ENCODE results near the gene ADPRHL1.
"Not testable (repeated sequence)": the region's sequence is repeated elsewhere in the genome, so short reads cannot be mapped to it uniquely, and the experiment has no call there.

Gene ADPRHL1

DNA sequence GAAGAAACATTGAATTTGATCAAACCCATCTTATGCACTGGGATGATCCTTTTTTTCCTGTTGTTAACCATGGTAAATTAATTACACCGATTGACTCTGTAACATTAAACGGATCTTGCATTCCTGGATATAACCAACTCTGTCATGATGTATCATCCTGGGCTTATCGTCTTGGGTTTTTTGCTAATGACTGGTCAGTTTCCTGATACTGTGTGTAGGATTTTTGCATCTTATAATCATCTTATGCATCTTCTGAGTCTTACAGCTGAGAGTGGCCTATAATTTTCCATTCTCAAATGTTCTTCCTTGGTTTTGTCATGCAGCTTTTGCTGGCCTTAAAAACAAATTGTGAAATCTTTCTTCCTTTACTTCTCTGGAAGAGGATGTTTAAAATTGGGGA, 24.4 kb upstream of the ADPRHL1 start:
- no peak for DNase-seq

DNA sequence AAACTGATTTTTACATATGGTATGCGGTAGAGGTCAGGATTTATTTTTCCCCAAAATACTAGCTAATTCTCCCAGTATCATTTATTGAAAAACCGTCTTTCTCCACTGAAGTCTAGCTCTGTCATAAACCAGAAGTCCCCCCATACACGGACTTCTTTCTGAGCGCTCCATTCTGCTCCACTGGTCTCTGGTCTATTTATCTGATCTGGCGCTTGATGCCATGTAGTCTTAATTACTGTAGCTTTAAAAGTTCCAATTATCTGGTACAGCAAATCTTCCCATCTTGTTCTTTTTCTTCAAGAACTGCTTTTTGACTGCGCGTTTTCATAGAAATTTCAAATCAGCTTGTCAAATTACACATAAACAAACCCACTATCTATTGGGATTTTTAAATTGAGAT, 23.5 kb upstream of the ADPRHL1 start:
- no peak for DNase-seq

DNA sequence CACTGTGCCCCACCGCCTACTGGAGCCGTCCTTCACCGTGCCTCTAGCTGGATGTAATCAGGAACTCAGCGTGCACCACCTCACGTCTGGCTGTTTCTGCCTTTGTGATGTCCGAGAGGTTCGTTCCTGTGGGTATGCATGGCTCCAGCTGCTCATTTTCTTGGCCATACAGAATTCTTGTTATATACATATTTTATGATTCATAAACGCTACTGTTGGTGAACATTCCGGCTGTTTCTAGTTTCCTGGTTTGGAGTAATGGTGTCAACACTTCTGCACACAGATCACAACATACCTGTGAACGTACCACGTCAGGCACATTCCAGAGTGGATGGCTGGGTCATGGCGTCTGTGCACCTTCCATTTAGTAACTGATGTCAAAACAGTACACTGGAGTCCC, 22.6 kb upstream of the ADPRHL1 start:
- no peak for DNase-seq

DNA sequence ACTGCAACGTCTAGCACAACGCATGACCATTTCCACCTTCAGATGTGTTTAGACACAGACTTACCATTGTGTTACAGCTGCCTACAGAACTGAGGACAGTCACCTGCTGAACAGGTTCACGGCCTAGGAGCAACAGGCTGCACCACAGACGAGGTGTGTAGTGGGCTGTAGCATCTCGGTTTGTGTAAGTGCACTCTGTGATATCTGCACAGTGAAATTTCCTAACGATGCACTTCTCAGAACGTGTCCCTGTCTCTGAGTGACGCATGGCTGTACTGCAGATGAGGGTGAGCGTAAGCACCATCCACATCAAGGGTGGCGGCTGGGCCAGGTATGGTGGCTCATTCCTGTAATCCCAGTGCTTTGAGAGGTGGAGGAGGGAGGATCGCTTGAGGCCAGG, 22.0 kb upstream of the ADPRHL1 start:
- DNase-seq, result no peak

DNA sequence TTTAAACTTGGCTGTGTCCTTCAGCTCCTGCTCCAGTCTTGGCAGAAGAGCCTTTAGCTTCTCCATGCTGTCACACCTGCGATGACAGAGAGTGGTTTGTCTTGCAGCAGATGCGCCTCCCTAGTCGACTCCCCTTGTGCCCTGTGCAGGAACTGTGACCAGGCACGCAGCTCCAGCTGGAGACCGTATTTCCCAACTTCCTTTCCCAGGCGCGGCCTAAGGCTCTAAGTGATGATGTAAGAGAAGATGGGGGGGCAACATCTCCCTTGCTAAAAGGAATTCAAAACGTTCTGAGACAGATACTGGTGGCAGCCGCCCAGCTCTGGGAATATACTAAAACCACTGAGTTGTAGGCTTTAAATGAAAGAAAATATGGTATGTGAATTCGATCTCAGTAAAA, 20.9 kb upstream of the ADPRHL1 start:
- no peak for DNase-seq

DNA sequence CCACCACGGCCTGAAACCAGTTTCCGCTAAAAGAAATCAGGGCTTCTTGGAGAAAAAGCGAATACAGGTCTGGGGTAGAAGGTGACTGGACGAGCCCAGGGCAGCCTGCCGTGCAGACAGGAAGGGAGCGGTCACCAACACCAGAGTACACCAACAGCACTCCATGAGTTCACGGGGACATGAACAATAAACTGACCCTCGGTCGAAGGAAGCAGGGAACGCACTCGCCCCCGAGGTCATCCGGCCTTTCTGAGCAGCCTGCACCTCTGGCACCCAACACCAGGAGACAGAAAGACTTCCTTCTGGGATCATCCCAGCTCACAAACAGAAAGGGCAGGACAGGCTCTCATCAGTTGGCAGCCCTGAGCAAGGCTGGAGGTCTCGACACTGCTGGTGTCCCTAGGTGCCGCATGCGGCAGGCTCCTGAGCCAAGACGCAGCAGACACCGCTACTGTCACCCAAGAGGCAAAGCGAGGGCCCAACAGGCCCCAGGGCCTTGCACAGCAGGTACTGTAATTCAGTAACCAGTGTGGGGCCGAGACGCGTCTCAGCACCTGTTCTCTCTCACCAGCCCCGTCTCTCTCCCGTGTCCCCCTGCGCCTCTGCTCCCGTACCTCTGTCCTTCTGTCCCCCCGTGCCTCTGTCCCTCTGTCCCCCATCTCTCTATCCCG, 19.2 kb upstream of the ADPRHL1 start:
- no peak for DNase-seq

DNA sequence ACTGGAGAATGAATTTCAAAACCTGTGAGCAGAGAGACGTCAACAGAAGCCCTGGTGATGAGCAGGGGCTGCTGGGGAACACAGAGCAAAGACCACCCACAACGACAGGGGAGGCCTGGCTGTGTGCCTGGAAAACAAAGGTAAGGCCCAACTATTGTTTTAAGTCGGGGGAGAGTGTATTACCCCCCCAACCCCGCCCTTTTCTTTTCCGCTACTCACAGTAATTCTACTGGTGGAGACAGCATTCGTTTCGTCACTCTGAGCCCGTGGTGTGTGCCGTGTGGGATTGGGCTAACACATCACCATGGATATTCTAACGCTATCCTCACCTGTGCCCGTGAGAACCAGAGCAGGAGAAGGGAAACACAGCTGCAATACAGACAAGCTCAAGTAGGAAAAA, 18.6 kb upstream of the ADPRHL1 start:
- DNase-seq, result no peak

DNA sequence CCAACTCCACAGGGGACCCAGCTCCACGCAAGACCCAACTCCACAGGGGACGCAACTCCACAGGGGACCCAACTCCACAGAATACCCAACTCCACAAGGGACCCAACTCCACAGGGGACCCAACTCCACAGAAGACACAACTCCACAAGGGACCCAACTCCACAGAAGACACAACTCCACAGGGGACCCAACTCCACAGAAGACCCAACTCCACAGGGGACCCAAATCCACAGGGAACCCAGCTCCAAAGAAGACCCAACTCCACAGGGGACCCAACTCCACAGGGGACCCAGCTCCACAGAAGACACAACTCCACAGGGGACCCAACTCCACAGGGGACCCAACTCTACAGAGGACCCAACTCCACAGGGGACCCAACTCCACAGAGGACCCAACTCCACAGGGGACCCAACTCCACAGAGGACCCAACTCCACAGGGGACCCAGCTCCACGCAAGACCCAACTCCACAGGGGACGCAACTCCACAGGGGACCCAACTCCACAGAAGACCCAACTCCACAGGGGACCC, 17.4 kb upstream of the ADPRHL1 start:
- not testable (repeated sequence) for DNase-seq

DNA sequence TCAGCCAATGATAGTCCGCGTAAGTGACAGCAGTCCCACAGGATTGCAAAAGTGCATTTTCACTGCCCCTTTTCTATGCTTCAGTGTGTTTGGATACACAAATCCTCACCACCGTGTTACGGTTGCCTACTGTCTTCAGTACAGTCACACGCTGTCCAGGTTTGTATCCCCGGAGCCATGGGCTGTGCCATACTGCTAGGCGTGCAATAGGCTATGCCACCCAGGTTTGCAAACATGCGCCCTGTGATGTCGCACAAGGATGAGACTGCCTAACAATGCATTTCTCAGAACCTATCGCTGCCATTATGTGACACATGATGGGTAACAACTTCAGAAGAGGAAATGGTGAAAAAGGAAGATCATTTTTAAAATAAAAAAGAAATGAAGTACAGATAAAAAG, 16.8 kb upstream of the ADPRHL1 start:
- DNase-seq, result no peak

DNA sequence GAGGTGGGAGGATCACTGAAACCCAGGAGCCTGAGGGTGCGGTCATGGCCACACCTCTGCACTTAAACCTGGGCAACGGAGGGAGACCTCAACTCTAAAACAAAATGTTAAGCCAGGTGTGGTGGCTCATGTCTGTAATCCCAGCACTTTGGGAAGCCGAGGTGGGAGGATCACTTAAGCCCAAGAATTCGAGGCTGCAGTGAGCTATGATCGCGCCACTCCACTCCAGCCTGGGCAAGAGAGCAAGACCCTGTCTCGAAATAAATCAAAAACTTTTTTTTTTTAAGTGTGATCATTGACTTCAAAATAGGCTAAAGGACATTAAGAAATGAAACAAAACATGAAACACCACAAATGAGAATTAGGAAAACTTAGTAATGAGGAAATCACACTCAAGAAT, 16.3 kb upstream of the ADPRHL1 start:
- no peak for DNase-seq

DNA sequence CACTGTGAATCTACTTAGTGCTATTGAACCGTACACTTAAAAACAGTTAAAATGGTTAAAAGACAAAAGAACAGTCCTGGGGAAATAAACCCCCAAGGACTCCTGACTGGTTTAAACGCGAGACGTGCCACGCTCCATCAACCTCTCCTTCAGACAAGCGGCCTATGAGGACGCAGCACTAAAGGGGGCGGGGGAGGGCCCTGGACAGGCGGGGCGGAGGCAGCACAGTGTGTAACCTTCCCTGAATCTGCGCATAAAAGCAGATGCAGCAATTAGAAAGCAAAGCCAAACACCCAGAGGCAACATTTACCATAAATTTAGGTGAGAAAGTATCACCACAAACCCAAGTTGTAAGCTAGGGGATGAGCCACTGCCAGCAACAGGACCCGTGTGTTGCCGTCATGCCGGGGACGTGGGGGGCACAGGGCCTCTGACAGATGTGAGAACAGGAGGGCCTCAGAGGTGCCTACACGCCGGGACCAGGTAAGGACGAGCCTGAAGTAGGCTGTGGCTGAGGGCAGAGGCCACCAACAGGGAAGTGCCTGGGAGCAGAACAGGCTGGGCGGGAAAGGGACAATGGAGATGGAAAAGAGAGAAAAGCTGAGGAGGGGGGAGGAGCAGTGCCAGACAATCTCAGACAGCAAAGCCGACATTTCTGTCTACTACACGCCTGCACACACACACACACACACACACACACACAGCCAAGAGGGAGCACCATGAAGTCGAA, 15.3 kb upstream of the ADPRHL1 start:
- DNase-seq, result no peak

DNA sequence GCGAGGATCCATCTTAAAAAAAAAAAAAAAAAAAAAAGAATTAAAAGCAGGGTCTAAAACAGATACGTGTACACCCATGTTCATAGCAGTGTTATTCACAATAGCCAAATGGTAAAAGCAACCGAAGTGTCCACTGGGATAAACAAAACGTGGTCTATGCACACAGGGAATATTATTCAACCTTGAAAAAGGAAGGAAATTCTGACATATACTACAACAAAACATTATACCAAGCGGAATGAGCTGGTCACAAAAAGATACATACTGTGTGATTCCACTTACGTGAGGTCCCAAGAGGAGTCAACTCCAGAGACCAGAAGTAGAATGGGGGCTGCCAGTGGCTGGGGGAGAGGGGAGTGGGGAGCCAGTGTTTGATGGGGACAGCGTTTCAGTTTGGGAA, 14.7 kb upstream of the ADPRHL1 start:
- DNase-seq, result no peak

DNA sequence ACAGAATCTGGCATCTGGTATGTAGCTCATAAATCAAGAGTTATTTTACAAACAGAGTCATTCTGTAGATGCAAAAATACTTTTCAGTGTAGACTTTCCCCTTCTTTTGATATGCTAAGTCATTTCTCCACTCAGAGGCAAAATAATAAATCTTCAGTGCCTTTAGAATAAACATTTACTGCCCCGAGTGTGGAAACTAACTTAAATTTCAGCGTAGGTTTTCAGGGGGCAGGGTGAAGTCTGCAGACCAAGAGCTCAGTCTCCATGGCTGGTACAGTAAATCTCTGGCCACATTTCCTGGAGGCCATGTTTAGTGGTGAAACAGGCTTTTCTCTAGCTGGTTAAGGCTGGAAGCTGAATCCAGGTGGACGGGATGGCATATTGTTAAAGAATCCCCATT, 13.1 kb upstream of the ADPRHL1 start:
- DNase-seq, result no peak

DNA sequence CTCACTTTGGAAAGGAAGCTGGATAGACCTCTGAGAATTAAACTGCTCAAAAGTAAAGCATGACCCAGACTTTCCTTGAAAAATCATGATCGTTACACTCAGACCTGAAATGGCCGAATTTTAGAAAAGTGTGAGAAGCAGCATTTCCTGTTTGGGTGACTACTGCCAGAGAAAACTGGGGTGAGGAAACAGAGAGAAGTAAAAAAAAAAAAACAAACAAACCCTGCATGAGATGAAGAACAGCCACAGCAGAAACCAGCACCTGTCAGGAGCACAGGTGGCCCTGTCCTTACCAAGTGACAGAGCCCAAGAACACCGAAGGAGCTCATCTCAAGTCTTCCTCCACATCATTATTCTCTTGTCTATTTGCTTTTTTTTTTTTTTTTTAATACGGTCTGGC, 12.0 kb upstream of the ADPRHL1 start:
- no peak for DNase-seq

DNA sequence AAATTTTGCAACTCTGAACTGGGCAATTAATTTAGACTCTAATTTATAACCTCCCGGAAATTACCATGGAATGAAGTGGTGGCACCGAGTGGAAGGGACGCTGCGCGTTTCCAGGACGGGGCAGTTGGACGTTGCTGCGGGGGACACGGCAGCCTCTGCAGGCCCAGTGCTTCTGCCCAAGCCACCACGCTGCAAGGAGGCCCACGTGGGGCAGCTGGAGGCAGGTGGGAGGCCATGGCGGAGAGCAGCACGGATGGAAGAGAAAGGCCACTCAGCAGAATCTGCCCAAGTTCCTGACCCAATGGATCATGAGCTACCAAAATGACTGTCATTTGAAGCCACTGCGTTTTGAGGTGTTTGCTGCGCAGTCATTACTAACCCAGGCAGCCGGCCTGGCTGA, 11.2 kb upstream of the ADPRHL1 start:
- DNase-seq, result no peak

DNA sequence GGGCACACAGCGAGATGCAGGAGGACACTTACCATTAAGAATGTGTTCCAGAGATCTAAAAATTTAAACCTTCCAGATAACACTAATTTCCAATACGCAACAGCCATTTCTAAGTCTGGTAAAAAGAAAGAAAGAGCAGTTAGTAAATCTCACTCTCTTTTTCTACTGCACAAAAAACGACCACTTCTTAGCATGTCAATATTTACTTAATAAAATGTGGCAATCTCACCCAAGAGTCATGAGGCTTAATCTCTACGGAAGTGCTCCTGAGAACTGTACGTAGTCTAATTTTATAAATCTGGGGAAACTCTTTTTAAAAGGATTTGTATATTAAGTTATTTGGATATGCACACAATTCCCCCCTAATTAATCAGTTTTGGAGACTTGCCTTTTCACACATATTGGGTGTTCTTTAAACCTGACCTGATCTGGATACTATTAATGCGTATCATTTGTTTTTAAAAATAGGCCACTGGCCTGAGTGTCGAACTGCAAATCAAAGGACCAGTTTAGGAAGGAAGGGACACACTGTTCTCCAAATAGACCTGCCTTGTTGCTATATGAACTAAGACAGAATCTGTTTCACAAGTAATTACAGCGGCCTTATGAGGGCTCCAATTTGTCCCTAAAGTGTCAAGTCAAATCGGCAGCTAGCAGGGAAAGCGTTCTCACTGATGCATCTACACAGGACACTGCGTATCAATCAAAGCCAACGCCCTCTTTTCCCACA, 7.9 kb upstream of the ADPRHL1 start:
- no peak for DNase-seq

DNA sequence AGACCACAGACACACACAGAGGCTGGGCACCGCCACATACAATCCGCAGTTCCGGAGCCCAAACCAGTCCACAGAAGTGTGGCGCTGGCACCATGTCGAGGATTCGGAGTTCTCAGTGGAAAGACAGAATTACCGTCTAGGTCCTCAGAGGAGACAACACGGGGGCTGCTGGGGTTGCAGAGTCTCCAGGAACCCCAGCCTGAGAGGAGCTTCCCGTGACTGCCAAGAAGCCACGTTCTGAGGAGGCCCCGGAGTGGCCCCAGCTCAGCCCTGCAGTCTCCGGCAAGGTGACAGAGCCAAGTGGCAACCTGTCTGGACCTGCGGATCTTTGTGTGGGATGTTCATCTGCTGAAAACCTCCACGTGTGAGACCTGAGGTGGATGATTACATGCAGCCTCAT, 7.3 kb upstream of the ADPRHL1 start:
- no peak for DNase-seq

DNA sequence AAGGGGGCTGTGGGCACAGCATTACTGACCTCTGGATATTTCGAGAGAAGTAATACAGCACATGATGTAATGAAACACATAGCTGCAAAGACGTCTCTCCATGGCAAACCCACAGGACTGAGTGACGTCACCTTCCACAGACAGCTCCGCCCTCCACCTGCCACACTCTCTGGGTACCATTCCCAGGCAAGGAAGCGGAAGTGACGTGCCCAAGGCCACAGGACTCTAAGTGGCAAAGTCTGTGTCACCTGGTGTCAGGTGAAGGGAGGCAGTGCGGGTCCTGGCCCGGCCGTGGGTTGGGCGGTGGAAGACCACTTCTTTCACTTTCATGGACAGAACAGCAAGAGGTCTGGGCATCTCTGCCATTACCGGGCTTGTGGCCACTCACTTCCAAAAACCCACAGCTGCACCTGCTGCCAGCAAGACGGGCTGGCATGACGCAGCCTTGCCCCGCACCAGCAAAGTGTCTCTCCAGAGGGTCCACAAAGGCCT, 6.8 kb upstream of the ADPRHL1 start:
- DNase-seq, result no peak

DNA sequence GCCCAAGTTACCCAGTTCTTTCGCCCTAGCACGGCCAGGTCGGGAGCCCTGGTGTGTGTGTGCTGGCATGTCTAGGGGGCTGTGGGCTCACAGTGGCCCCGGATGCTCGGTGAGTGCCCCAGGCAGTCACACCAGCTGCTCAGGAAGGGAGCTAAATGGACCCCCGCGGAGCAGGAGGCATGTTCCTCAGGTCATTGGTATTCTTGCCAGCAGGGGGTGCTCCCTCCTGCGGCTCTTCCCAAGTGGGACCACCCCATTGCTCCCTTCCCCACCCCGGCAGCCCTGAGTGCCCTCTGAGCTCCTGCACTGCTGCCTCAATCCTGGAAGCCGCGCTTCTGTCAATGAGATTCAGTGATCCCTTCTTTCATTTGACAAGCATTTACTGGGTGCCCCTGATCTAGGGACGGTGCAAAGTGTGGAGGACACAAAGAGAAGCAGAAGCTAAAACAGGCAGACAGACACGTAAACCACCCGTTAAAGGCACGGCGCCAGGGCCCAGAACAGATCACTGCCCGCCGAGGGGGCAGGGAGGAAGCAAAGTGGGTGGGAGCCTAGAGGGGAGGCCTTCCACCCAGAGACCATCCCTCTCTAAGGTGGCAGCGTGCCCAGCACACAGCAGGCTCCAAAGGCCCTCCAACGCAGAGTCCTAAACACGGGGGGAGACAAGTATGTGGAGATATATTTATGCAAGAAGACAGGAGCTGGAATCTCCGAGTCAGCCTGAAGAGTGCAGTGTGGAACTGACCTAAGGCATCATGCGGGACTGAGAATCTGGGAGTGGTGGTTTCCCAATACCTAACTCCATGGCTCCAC, 5.2 kb upstream of the ADPRHL1 start:
- no peak for DNase-seq

DNA sequence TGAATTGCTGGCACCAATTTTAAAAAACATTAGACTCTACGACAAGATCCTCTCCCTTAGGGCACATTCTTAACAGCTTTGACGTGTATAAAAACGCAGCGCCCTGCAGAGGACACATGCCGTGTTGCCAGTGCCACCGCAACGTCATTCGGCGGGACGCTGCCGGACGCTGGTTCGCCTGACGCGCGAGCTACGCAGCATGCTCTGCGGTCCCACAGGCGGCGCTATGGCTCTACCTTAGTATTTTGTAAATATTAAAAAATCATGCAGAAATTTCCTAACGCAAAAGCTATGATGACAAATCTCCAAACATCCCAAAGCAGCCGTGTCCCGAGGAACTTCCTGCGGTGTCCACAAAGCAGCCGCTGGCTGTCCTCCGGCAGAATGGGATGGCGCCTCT, 4.2 kb upstream of the ADPRHL1 start:
- DNase-seq, result no peak

DNA sequence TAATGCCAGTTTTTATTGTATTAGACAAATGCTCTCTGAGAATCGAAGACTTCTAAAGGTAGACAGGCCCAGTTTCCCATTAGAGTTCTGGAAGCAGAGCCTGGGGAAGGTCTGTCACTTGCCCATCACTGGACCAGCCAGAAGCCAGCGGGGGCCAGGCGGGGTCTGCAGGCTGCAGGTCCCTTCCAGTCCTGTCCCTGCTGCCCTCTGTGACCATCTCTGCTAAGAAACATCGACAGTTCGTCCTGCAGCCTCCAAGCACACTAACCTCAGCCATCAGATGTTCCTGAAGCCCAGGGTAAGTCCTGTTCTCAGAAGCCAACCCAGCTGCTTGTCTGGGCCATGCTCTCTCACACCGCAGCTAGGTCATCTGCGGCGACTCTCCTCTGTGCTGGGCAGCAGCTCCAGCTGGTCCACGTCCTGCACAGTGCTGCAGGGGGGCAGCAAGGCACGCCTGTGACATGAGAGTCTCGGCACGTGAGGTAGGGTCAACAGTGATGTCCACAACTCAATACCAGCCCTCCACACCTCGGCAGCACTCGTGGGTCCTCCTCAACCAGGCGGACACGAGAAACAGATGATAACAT, 2.9 kb upstream of the ADPRHL1 start:
- no peak for DNase-seq

DNA sequence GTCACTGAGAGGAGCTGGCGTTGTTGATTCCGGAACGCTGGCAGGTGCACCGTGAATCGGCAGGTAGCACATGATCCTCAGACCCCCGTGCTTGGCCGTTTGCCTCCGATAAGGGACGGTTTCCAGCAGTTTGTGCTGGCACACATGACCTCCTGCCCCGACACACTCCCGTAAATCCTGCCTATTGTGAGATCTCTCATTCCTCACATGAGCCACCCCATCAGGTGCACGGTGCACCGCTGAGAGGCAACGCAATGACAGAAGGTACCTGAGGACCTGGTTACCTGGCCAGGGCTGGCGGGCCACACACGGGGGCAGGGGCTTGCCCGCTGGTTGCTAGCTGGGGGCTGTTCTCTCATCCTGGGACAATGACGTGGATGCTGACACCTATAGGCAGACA, 2.1 kb upstream of the ADPRHL1 start:
- DNase-seq, result no peak

DNA sequence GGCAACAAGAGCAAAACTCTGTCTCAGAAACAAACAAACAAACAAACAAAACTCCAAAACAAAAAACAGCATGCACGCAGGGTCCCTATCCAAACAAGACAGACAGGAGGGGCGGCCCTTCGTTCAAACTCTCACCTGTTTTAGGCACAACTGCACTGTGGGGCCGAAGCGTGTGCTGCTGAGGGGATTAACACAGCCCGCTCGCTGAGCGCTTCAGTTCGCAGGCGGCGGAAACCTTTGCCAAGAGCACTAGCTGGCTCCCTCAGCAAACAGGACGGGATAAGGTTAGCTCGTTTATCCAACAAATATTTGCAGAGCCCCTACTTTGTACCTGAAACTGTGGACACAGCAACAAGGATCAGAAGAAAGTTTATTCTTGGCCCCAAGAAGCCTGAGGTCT, 1.6 kb upstream of the ADPRHL1 start:
- no peak for DNase-seq

All from activated naive CD4-positive, alpha-beta T cell treated with Interleukin-2 at 50 U/mL for 16 hours (primary cell).